ENCODE results near the gene RRP1. TPM values are rescaled to one million over a fixed set of nuclear protein-coding genes. Genes with fewer than 3 reads are reported as not detected.
A peak's percentile ranks its signal among the peaks of the same experiment; 100 is the strongest.

The RRP1 gene
- total and polyA plus RNA-seq, 10 of the 15 experiments (the other 5 are each of a cell fraction or from before 2014, with no cell fraction given), result 0.34 to 70.8 (median 35.1) TPM

DNA sequence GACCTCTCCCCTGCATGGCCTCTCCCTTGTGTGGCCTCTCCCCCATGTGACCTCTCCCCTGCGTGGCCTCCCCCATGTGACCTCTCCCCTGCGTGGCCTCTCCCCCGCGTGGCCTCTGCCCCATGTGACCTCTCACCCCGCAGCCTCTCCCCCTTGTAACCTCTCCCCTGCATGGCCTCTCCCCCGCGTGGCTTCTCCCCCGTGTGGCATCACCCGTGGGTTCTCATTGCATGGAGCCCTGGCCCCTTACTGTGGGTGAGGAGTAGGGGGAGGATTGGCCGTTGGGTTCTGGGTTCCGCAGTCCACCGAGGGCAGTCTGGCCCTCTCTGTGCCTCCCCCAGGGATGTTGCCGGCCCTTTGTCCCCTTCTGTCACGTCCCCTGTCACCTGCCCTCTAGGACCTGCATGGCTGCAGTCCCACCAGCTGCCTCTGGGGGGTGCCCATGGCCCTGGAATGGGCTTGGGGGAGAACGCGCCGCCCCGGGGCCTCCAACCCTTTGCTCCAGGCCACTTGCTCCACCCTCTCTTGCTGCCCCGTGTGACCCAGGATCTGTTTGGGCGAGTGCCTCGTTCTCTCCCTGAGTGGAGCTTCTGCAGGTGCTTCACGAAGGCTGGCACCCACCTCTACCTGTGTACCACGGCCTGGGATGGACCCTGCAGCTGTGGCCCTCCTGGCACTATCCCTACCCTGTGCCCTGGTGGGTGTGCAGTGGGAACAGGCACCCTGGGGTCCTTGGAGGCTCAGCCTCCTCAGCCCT is 21.3 kb downstream of the RRP1 start (continued):
- TF ChIP-seq MLLT1 (IDR thresholded peaks at IDR 0.05) (peak; percentile 45; the same call in 1 of the 2 replicates), ASH2L (IDR thresholded peaks at IDR 0.05; ENCODE audit: borderline replicate concordance, low read depth) (no peak), SREBF2 (IDR thresholded peaks at IDR 0.05; ENCODE audit: low read length) (no peak), SMC3 (IDR thresholded peaks at IDR 0.05; ENCODE audit: borderline replicate concordance, low read length) (peak; percentile 93), PAX5 (IDR thresholded peaks at IDR 0.05; ENCODE audit: borderline replicate concordance, low read depth, low read length) (no peak), HCFC1 (IDR thresholded peaks at IDR 0.05; ENCODE audit: low read length) (peak; percentile 42; the same call in 1 of the 2 replicates), ATF2 (IDR thresholded peaks at IDR 0.05; ENCODE audit: low read length) (no peak), FOXM1 (IDR thresholded peaks at IDR 0.05; ENCODE audit: low read depth, low read length) (no peak), EZH2 (IDR thresholded peaks at IDR 0.05; ENCODE audit: borderline replicate concordance, control insufficient read depth, low read depth, low read length) (no peak), NFIC (IDR thresholded peaks at IDR 0.05; ENCODE audit: low read depth, low read length) (no peak), E4F1 (IDR thresholded peaks at IDR 0.05; ENCODE audit: borderline replicate concordance, partially characterized antibody) (no peak), RB1 (IDR thresholded peaks at IDR 0.05; ENCODE audit: borderline replicate concordance) (peak; percentile 60; the same call in 1 of the 2 replicates), POU2F2 (IDR thresholded peaks at IDR 0.05; ENCODE audit: borderline replicate concordance, low read depth, low read length) (peak; percentile 45; the same call in 1 of the 3 replicates), SPI1 (IDR thresholded peaks at IDR 0.05; ENCODE audit: borderline replicate concordance, insufficient read depth, low read depth, low read length) (peak; percentile 7; the same call in 1 of the 2 replicates), USF2 (IDR thresholded peaks at IDR 0.05; ENCODE audit: borderline replicate concordance, low read depth, low read length) (no peak; the same call in none of the 2 replicates), IKZF2 (IDR thresholded peaks at IDR 0.05) (peak in 1 of 2 experiments; percentile 41; a peak in 1 of 4 replicates), STAT1 (conservative IDR thresholded peaks at IDR 0.05) (peak; percentile 31; the same call in 1 of the 2 replicates), HDAC2 (IDR thresholded peaks at IDR 0.05) (no peak), FOS (IDR thresholded peaks at IDR 0.05; ENCODE audit: borderline replicate concordance, extremely low read depth, insufficient read length) (no peak), BHLHE40 (IDR thresholded peaks at IDR 0.05; ENCODE audit: borderline replicate concordance in 1 of 2, low read depth in 2 of 2, low read length in 1 of 2) (peak; percentile 87 to 96), CREM (IDR thresholded peaks at IDR 0.05; ENCODE audit: low read depth) (no peak)
- TF ChIP-seq, protein P1, sequence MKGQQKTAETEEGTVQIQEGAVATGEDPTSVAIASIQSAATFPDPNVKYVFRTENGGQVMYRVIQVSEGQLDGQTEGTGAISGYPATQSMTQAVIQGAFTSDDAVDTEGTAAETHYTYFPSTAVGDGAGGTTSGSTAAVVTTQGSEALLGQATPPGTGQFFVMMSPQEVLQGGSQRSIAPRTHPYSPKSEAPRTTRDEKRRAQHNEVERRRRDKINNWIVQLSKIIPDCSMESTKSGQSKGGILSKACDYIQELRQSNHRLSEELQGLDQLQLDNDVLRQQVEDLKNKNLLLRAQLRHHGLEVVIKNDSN (IDR thresholded peaks at IDR 0.05; ENCODE audit: borderline replicate concordance, extremely low read length, insufficient read depth, low read depth, low read length), result no peak

Data from GM12878 (cell line).